GM21723 (cell line): ENCODE results near the gene RAPH1.
A peak's percentile ranks its signal among the peaks of the same experiment; 100 is the strongest.
"Not testable (repeated sequence)": the region's sequence is repeated elsewhere in the genome, so short reads cannot be mapped to it uniquely, and the experiment has no call there.

ENCODE experiments used
- ATAC-seq: cut with Tn5 transposase; IDR thresholded peaks from one replicate; pipeline ENCODE4 v1.9.1; 2021; ENCODE audit warnings: mild to moderate bottlenecking, moderate library complexity; ENCODE audit not compliant: unreplicated experiment

Gene RAPH1

DNA sequence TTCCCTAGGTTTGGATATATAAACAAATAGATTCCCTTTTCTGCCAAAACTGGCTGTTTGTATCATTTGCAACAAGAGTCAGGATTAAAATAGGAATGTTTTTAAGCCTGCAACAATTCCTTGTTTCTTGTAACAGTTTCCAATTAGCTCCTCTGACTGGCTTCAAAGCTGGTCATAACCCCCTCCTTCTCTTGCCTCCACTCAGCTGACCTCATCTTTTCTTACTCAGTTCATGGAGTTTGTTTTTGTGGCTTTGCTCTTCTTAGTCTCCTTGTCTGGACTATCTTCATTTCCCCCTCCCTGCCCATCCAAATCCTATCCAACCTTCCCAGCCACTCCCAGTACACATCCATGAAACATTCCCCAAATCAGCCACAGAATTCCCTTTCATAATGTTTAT, 14.3 kb upstream of the RAPH1 start:
- no peak for ATAC-seq

DNA sequence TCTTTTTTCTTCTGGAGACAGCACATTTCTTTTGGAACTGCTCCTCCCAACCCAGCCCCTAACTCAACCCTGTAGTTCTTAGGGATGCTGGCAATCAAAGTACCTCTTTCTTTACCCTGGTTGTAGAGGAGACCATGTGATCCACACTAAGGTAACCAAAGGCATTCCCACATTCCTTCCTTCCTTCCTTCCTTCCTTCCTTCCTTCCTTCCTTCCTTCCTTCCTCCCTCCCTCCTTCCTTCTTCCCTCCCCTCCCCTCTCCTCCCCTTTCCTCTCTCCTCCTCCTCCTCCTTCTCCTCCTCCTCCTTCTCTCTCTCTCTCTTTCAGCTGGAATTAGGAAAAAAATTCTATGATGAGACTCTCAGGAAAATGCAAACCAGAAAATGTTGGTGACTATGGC, 13.8 kb upstream of the RAPH1 start:
- no peak for ATAC-seq

DNA sequence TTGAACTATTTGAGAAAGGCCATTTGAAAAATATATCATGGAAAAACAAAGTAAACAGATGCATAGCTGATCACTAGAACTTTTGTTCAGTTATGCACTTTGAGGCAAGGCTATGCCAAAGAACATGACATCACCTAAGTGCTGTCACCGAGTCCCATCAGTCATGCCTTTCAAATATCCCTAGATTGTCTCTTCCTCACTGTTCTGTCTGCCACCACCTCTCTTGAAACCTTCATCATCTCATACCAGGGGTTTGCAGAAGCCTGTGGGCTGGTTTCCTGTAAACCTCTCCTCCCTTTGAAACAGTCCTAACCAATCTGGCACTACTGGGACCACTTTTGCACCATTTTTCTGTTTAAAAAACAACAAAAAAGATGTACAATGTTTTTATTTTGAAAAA, 12.3 kb upstream of the RAPH1 start:
- ATAC-seq = no peak

DNA sequence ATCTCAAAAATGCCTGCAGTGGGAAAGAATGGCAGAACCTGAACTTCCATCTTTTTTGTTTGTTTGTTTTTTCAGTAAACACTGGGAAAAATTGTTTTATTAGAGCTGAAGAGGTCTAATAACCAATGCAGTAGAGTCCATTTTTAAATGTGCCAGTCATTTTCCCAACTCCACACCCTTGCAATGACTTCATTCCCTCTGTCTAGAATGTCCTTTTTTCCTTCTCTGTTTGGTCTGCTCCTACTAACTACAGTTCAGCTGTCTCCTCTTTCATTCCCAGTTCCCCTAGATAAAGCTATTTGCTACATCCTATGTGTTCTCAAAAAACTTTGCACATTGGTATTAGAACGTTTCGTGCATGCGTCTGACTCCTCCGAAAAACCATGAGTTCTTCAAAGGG, 9.3 kb upstream of the RAPH1 start:
- no peak for ATAC-seq

DNA sequence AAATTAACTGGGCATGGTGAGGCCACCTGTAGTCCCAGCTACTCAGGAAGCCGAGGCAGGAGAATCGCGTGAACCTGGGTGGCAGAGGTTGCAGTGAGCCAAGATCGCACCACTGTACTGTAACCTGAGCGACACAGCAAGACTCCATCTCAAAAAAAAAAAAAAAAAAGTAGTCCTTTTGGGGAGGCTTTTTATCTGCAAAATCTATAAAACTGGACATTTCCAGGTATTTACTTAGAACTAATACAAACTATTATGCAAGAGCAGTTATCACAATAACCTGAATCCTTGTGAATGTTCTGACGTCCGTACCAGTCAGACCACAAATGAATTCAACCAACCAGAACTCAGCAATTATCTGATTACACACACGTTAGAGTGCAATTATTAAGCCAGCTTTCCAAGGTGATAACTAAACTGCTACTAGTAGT, 8.8 kb upstream of the RAPH1 start:
- ATAC-seq = no peak

DNA sequence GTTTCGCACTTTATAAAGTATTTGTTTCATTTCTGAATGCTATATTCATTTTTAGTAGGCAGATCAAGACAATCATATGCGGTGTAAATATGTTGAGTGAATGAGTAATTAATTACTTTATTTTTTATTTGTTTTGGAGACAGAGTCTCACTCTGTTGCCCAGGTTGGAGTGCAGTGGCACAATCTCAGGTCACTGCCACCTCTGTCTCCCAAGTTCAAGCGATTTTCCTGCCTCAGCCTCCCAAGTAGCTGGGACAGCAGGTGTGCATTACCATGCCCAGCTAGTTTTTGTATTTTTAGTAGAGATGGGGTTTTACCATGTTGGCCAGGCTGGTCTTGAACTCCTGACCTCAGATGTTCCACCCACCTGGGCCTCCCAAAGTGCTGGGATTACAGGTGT, 5.5 kb upstream of the RAPH1 start:
- not testable (repeated sequence) for ATAC-seq

DNA sequence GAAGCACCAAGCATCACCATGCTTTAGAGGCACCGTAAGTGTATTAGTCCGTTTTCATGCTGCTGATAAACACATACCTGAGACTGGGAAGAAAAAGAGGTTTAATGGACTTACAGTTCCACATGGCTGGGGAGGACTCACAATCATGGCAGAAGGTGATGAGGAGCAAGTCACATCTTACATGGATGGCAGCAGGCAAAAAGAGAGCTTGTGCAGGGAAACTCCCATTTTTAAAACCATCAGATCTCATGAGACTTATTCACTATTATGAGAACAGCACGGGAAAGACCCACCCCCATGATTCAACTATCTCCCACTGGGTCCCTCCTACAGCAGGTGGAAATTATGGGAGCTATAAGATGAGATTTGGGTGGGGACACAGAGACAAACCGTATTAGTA, 3.1 kb upstream of the RAPH1 start:
- not testable (repeated sequence) for ATAC-seq

DNA sequence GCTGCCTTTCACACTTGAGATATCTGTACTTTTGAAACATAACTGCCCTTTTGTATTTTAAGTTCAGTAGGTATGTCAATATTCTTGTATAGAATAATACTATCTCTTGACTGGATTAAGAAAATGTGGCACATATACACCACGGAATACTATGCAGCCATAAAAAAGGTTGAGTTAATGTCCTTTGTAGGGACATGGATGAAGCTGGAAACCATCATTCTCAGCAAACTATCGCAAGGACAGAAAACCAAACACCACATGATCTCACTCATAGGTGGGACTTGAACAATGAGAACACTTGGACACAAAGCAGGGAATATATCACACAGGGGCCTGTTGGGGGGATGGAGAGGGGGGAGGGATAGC, 1.5 kb upstream of the RAPH1 start:
- ATAC-seq = not testable (repeated sequence)

DNA sequence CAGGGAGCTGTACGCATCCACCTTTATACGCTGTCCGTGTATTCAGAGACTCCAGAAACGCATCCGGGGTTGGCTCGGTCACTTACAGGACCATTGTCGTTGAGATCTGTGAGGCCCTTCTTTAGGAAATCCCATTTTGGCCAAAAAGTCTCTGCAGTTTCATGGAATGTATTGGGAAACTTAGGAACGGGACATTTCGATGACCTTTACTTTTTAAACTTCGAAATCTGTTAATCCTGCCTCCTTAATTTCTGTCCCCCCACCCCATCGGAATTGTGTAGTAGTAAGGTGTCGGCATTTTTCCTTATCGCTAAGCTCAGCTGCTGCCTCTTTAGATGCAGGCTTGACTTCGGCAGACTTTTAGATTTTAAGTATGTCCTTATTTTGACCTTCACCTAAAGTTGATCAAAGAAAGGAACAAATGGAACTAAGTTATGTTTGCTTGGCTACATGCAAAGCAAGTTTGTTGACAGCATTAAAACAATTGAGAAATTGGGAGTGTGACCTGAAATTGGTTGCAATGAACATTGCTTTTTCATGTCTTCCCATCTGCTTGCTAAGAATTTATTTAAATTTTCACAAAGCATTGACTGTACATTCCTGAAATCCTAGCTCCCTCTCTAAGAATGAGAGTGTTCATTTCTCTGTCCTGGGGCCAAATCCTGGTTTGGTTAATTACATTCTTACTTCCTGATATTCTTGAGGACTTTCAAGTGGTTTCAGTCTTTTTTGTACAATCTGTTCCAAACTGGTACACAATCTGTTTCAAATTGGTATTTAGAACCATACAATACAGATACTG, 884 bp upstream of the RAPH1 start:
- no peak for ATAC-seq

DNA sequence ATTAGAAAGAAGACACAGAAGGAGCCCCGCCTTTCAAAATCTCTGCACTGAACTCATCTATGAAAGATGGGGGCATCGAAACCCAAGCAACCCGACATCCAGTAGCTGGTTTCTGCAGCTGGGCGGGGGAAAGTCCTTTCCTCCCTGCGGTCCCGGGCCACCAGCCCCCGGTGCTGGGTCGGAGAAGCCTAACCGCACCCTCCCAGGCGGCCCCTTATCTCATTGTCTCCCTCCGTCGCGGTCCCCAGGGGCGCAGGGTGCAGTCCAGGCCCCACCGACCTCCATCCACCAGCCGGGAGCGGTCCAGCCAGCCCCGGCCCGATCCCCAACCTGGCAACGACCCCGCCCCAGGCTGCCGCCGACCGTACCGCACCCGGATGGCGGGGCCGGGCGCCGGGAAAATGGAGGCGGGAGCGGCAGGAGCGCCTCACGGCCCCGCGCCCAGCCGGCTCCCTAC, 452 bp downstream of the RAPH1 start:
- ATAC-seq = peak; percentile 40

DNA sequence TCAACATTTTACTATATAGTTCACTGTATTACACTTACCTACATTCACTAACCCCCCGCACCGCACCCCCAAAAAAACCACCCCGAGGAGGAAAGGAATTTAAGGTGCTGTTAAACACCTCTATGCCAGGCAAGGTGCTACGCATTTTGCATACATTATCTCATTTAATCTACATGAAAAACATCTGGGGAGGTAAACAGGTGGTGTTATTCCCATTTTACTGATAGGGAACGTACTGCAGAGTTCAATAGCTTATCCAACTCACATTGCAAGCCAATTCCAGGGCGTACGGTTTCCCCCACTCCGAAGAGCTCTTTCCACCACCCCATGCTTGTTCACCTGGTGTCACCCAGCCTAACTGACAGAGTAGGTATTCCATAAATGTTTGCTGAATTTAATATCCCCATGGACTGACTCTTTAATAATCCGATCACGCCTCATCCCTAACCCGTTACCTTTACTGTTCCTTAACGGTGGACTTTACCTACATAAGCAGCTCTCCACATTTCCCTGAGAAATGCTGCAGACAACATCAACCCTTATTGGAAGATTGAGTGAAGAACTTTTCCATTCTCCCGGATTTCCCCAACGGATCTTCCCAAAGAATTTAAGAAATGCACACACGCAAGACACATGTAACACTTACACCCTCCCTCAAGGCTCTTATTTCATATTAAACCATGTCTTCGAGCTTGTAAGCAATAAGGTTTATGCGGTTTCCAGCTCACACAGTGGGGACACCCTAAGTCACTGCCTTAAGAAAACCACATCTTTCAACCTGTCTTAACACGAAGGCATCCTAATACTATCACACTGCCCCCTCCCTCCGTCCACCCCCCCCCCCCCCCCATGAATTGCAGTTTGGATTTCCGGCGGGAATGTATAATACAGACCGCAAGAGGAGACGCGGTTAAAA, 1.2 kb downstream of the RAPH1 start:
- ATAC-seq = no peak

DNA sequence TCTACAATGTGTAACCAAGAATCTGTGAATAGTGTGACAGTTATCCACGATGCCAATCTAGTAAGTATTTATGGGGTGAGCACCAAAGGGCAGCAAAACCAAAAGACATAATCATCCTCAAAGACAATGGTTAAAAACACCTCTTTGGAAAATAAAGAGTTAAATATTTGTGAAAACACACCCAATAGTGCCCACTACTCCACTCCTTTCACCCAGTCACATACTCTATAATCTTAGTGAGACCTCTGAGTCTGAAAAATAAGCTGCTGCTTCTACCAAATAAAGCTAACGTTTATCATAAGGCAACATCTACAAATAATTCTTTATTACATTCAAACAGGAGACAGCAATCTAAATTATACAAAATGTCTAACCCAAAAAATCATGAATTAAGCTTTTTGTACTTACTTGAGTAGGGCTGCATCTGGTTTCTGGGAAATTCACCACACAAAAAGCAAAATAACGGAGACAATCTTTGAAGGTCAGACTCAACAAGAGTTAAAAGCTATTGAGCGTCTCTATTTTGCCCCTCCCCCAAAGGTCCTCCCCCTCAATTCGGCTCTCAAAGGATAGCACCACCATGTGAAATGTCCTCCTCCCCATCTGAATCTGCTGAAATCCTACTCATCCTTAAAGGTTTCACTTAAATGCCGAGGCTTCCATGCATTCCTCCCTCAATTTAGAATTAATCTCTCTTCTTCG, 2.0 kb downstream of the RAPH1 start:
- ATAC-seq = no peak

DNA sequence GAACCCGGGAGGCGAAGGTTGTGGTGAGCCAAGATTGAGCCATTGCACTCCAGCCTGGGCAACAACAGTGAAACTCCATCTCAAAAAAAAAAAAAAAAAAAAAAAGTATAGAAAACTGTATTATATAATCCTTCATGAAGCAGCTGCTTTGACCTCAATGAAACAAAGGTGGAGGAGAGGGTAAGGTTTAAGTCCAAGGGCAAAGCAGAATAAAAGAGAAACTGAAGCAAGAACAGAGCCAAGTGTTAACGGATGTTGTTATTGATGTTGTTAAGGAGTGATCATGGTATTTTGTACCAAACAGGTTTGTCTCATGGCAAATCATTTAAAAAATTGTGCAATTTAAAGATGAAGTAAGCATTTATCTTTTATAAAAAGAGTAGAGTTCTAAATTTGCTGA, 7.4 kb downstream of the RAPH1 start:
- ATAC-seq = no peak

DNA sequence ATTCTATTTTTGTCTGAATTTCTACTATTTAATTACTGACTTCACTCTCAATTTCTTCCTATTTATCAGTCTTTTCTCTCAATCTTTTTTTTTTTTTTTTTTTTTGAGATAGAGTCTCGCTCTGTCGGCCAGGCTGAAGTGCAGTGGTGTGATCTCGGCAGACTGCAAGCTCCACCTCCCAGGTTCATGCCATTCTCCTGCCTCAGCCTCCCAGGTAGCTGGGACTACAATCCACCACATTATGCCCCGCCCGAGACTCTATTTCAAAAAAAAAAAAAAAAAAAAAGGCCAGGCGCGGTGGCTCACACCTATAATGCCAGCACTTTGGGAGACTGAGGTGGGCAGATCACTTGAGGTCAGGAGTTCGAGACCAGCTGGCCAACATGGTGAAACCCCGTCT, 21.8 kb downstream of the RAPH1 start:
- ATAC-seq = not testable (repeated sequence)

DNA sequence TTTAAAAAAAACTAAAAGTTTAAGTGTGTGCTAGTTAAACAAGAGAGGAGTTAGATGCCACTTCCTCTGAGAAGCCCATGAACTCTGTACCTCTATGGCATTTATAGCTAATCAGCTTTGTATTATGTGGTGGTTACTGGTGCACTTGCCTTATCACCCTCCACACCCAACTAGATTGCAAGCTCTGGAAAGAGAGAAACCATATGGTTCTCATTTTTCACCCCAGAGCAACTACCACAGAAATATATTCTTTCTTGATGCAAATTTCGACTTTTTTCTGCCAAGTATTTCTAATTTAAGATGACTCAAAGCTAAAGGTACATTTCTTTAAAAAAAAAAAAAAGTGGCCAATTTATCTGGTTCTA, 24.2 kb downstream of the RAPH1 start:
- ATAC-seq = no peak

DNA sequence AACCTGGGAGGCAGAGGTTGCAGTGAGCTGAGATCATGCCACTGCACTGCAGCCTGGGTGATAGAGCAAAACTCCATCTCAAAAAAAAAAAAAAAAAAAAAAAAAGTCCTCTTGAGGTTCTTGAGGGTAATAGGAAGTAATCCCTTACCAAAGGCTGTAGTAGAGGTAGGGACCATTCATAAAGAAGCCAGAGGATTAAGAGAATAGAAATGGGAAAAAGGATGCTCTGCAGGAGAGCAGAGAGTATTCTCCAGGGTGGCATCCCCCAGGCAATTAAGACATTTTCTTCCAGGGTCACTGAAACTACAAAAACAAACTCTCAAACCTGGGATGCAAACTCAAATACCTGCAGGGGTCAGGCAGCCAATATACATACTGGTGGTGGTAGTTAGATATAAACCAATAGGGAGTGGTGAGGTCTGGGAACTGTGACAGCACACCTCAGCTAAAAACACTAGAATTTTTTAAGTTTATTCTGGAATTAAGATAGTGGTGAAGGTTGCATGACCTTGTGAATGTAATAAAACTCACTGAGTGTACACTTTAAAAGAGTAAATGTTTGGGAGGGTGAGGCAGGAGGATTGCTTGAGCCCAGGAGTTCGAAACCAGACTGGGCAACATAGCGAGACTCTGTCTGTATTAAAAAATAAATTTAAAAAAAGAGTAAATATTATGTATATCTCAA, 24.7 kb downstream of the RAPH1 start:
- ATAC-seq = no peak

DNA sequence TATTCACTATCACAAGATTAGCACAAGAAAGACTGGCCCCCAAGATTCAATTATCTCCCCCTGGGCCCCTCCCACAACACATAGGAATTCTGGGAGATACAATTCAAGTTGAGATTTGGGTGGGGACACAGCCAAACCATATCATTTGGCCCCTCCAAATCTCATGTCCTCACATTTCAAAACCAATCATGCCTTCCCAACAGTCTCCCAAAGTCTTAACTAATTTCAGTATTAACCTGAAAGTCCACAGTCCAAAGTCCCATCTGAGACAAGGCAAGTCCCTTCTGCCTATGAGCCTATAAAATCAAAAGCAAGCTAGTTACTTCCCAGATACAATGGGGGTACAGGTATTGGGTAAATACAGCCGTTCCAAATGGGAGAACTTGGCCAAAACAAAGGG, 31.6 kb downstream of the RAPH1 start:
- not testable (repeated sequence) for ATAC-seq

DNA sequence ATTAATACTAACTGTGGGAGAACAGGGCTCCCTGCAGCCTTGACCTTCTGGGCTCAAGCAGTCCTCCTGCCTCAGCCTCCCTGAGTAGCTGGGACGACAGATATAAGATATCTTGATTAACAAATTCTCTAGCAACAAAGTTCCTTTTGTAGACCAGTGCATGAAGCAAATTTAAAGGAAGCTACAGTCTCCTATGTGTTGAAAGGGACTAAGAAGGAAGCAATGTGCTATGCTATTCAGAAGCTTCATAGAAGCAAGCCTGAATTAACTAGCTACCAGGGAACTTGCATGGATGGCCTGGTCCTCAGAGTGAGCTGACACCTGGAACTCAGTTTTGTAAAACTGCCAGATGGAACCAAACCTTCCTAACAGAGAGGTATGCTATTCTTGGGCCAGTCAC, 33.2 kb downstream of the RAPH1 start:
- ATAC-seq = no peak

DNA sequence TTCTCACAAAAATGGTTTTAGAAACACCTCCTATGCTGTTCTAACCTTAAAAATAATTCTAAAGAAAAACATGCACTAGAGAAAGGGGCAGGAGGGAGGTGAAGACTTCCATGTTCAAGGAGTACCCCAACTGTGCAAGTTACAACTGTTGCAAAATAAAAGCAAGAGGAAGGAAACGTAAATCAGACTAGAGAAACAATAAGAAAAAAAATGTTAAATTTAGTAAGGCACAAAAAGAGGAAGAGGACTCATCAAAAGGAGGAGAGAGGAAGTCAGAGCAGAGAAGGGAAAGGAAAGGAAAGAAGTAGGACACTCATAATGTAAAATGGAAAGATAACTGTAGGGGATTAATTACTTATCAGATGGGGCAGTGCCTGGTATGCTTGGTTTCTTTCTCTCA, 34.1 kb downstream of the RAPH1 start:
- ATAC-seq = no peak

DNA sequence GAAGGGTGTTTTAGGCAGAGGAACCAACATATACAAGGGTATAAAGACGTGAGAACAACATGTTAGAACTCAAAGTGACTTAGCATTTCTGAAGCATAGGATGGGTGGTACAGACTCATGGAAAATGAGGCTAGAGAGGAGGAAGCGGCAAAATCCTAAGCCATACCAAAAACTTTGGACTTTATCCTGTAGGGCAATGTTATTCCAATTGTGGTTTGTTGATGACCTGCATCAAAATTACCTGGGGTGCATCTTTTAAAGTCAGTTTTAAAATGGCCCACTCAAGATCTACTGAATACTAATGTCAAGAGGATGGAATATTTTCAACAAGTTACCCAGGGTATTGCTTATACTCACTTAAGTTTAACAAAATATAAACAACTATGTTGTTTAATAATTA, 34.8 kb downstream of the RAPH1 start:
- no peak for ATAC-seq

DNA sequence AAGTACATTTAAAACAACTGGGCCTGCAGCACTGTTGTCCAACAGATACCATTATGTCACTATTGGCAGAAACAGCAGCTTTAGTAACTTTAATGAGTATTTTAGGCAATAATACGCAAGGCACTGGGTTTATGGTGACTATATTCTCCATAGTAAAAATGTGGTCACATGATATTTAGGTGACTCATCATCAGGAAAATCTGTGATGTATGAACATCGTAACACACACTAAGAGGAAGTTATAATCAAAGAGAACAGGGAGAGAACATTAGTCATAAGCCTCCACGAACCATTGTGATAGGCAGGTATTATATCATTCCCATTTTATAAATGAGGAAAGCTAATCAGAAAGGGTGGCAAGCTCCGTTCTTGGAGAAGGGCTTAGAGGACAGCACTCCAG, 36.9 kb downstream of the RAPH1 start:
- ATAC-seq = no peak
